HG02642 (cell line): ENCODE measurements around the gene NRIP2.
"Not testable (repeated sequence)": the region's sequence is repeated elsewhere in the genome, so short reads cannot be mapped to it uniquely, and the experiment has no call there.

Experiments used
- ATAC-seq: cut with Tn5 transposase; IDR thresholded peaks from one replicate; pipeline ENCODE4 v1.9.1; 2021; ENCODE audit warnings: mild to moderate bottlenecking; ENCODE audit not compliant: unreplicated experiment, poor library complexity

The NRIP2 gene

GRCh38 chr12:2834581-2835491 is at the start of gene NRIP2:
Gene NRIP2 (minus strand): TSS chr12:2835035. CDS start chr12:2834983, 52 bp downstream.
- ATAC-seq, result no peak

- no peak for ATAC-seq
Measured at GRCh38 chr12:2879853-2880252, 45.0 kb upstream of the NRIP2 start.

DNA sequence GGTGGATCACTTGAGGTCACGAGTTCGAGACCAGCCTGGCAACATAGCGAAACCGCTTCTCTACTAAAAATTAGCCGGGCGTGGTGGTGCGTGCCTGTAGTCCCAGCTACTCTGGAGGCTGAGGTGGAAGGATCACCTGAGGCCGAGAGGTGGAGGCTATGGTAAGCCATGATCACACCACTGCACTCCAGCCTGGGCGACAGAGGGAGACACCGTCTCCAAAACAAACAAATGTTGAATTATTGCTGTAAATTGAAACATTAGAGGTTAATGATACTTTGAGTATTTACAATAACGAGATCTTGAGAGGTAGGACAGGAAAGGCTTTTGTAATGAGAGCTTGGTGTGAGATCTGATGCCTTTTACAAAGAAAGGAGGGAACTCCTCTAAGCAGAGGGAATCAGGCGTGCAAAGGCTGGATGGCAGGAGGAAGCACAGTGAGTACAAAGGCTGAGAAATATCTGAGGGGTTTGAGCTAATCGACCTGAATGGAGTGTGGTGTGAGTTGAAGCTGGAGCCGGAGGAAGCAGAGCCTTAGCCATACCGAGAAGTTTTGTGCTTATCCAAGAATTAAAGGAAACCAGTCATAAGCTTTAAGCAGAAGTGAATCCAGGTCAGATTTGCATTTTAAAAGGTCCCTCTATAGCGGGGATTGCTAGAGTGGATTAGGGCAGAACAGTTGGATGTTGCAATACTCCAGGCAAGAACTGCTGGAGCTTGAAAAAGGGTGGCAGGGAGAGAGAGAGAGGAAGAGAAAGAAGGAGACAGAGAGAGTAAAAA is 43.3 kb upstream of the NRIP2 start:
- ATAC-seq, result no peak

DNA sequence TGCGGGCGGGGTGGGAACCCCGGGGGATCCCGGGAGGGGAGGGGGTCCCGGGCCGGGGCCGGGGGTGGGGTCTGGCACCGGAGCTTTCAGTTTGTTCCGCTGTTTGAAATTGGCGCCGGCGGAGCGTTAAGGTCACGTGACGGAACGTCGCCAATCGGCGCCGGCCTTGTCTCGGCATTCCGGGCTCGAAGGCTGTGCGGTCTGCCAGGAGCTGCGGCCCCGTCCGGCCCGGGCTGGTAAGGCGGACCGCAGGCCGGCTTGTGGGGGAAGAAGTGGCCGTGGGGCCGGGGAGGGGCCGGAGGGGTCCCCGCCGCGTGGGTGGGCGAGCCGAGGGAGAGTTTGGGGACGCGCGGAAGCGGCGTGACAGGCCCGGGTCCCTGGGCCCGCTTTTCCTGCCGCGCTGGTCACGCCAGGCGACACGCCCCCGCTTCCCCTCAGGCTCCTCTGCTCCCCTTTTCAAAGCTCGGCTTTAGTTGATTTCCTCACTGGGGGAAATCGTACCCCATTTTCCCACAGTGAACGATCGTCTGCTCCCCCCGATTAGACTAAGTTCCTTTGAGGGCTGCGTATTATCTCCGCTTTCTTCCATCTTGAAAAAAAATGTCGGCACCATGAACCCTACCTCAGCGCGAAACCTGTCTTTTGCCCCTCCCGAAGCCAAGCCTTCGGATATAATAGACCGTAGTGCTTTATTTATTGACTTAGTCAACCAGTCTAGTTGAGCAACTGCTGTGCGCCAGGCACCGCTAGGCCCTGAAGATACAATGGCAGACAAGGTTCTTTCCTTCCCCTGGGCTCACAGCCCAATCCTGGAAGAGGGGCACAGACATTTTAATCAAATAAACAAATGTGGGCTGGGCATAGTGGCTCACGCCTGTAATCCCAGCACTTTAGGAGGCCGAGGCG is 42.5 kb upstream of the NRIP2 start, which contains the start of the genes FOXM1 and RHNO1:
Gene FOXM1, minus strand, starts transcription at position 128 of the 906 bp plus-strand sequence. CDS start 2,696 bp downstream, outside the sequence.
Gene RHNO1, plus strand, starts transcription at position 177 of the 906 bp plus-strand sequence. CDS start 8,144 bp downstream, outside the sequence.
- peak; percentile 87 for ATAC-seq

DNA sequence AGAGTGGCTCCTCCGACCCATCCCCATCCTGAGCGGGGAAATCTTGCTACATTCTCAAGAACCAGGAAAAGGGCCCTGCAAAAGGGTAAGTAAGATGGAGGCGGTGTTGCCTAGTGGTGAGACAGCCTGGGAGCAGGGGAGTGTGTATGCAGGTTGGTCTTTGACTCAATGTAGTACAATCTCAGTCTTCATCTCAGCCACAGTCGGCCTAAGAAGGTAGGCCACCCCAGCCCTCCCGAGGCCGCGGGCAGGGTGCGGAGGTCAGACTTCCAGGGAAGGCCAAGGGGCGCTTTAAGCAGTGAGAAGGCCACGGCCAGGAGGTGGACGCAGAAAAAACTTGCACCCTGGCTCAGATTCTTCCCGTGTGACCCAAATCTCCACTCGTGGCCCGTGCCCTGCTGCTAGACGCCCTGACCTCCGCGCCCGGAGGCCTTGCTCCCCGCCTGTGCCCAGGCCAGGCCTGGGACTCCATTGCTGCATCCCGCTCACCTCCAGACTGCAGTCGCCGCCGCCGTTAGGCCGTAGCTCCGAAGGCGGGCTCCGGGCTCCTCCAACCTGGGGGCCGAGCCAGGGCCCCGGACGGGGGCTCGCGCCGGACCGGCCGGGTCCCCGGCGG is 41.7 kb upstream of the NRIP2 start:
- ATAC-seq, result peak; percentile 43

- ATAC-seq, result not testable (repeated sequence)
Measured at GRCh38 chr12:2868986-2869632, 34.3 kb upstream of the NRIP2 start.

- ATAC-seq, result no peak
Measured at GRCh38 chr12:2864198-2864597, 29.4 kb upstream of the NRIP2 start.

DNA sequence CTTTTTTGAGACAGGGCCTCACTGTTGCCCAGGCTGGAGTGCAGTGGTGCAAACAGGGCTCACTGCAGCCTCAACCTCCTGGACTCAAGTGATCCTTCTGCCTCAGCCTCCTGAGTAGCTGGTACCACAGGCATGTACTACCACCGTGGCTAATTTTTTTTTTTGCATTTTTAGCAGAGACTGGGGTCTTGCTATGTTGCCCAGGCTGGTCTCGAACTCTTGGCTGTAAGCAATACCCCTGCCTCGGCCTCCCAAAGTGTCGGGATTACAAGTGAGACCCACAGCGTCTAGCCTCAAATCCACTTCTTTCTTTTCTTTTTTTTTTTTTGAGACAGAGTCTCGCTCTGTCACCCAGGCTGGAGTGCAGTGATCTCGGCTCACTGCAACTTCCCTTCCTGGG is 28.6 kb upstream of the NRIP2 start:
- ATAC-seq, result not testable (repeated sequence)

GRCh38 chr12:2862876-2863275 is 28.0 kb upstream of the NRIP2 start:
- ATAC-seq, result no peak

DNA sequence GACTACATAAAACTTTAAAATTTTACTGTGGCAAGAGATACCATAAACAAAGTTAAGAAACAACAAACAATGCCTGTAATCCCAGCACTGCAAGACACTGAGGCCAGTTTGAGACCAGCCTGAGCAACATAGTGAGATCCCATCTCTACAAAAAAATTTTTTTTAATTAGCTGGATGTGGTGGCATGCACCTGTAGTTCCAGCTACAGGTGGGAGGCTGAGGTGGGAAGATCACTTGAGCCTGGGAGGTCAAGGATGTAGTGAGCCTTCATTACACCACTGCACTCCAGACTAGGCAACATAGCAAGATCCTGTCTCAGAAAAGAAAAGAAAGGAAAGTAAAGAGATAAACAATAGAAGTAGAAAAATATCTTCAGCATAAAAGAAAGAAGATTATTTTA is 25.3 kb upstream of the NRIP2 start:
- ATAC-seq, result no peak

GRCh38 chr12:2858944-2859421 is 24.1 kb upstream of the NRIP2 start:
- ATAC-seq, result no peak

GRCh38 chr12:2858334-2858733 is 23.5 kb upstream of the NRIP2 start:
- ATAC-seq, result no peak

DNA sequence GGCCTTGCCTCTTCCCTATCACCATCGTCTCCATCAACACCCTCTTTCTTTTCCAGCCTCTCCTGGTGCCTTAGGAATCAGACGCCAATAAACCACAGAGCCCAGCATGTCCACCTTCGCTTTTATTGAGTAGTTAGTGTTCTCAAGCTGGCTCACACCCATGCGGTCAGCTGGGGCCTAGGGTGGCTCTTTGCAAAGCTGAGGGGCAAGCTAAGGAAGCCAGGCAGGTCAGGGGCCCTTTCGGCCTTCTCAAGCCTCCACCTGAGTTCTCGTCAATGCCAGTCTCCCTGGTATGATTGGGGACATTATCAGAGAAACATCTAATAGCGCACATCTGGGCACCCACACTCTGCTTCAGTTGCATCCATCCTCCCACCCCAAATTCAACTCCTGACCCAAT is 22.7 kb upstream of the NRIP2 start:
- ATAC-seq, result no peak

GRCh38 chr12:2857021-2857431 is 22.2 kb upstream of the NRIP2 start, which contains the start of gene TEX52:
Gene TEX52 (minus strand): TSS chr12:2857039. CDS start chr12:2857026, 13 bp downstream.
- ATAC-seq, result no peak

DNA sequence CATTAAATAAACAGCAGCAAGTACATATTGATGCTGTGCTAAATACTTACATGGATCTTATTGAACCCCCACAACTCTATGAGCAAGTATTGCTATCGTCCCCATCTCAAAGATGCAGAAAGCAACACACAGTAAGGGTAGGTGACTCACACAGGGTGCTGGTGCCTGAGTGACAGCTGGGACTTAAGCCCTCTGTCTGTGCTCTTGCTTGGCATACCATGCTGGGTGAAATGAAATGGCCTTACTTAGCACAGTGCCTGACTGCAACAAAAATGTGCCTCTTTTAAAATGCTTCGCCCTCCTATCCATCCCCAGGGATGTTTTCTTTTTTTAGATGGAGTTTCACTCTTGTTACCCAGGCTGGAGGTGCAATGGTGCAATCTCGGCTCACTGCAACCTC is 21.2 kb upstream of the NRIP2 start:
- no peak for ATAC-seq

GRCh38 chr12:2855546-2855945 is 20.7 kb upstream of the NRIP2 start:
- no peak for ATAC-seq

GRCh38 chr12:2854669-2855453 is 20.0 kb upstream of the NRIP2 start:
- ATAC-seq, result no peak

DNA sequence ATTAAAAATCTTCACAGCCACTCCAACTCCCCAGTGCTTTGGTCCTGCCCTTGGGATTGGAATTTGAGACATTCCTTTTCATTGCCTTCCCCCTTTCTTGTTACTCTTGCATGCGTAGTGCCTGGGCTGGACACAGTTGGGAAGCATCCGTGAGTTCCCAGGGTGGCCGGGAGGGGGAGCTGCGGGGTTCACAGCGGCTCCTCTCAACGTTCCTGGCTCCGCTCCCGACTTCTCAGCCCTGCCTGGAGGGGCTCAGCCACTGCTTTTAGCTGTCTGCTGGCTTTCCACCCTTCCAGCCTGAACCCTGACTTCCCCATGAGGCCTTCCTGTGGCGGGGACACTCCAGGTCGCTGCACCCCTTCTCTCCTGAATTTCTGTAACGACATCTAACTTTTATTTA is 18.8 kb upstream of the NRIP2 start:
- ATAC-seq, result no peak
